ENCODE data around the gene MAMDC4. TPM values are rescaled to one million over a fixed set of nuclear protein-coding genes. Genes with fewer than 3 reads are reported as not detected.

Gene MAMDC4
- total and polyA plus RNA-seq, 2 experiments from 2014 or later = 8.5 to 12.7 TPM

GRCh38 chr9:136889858-136890257 lies 37.7 kb downstream of the MAMDC4 start:
- Histone ChIP-seq H2AFZ (no peak overlapping the region), H3K4me1 (ENCODE audit: insufficient read depth) (no peaks in the 10 kb centered on the region), H3K79me2 (peaks cover 75% of the 10 kb centered on the region), H4K20me1 (ENCODE audit: insufficient read depth, poor library complexity, severe bottlenecking) (no peaks in the 10 kb centered on the region), H3K9me2 (replicated peaks; ENCODE audit: insufficient read depth) (no peaks in the 10 kb centered on the region), H3K36me3 (replicated peaks; ENCODE audit: insufficient read depth, low read depth) (no peaks in the 10 kb centered on the region), H3K9me3 (ENCODE audit: low read depth) (no peaks in the 10 kb centered on the region), H3K27ac (no peak overlapping the region), H3K27me3 (no peaks in the 10 kb centered on the region), H3K4me3 (no peak overlapping the region), H3K4me2 (no peak overlapping the region)
- WGBS (ENCODE audit: low lambda C conversion rate, missing lambda C conversion rate) = 97% methylated on average over 25 of the region's 42 CpGs
- DNase-seq (ENCODE audit: low spot score) = no peak
- TF ChIP-seq EZH2phosphoT487 (IDR thresholded peaks at IDR 0.05; ENCODE audit: low read depth, severe bottlenecking, unreplicated experiment) = no peak

DNA sequence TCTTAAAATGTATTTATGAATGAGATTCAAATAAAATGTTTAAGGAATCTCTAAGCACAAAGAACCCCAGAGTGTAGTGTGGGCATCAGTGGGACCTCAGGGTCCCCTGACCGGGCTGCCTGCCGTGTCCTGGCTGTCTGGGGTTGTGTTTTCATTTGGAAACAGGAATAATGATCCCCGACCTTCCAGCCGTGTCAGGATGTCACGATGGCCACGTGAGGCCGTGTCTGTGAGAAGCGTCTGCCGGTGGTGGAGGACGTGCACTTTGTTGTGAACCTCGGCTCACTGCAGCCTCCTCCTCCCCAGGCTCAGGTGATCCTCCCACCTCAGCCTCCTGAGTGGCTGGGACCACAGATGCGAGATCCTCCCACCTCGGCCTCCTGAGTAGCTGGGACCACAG lies 38.5 kb downstream of the MAMDC4 start:
- DNase-seq (ENCODE audit: low spot score) = no peak
- Histone ChIP-seq H2AFZ (no peak overlapping the region), H3K9me3 (ENCODE audit: low read depth) (no peaks in the 10 kb centered on the region), H3K4me1 (ENCODE audit: insufficient read depth) (no peaks in the 10 kb centered on the region), H3K4me2 (no peak overlapping the region), H3K36me3 (replicated peaks; ENCODE audit: insufficient read depth, low read depth) (no peaks in the 10 kb centered on the region), H3K27me3 (no peaks in the 10 kb centered on the region), H3K79me2 (peaks cover 82% of the 10 kb centered on the region), H3K4me3 (no peak overlapping the region), H4K20me1 (ENCODE audit: insufficient read depth, poor library complexity, severe bottlenecking) (no peaks in the 10 kb centered on the region), H3K27ac (no peak overlapping the region), H3K9me2 (replicated peaks; ENCODE audit: insufficient read depth) (no peaks in the 10 kb centered on the region)
- TF ChIP-seq, protein P1, sequence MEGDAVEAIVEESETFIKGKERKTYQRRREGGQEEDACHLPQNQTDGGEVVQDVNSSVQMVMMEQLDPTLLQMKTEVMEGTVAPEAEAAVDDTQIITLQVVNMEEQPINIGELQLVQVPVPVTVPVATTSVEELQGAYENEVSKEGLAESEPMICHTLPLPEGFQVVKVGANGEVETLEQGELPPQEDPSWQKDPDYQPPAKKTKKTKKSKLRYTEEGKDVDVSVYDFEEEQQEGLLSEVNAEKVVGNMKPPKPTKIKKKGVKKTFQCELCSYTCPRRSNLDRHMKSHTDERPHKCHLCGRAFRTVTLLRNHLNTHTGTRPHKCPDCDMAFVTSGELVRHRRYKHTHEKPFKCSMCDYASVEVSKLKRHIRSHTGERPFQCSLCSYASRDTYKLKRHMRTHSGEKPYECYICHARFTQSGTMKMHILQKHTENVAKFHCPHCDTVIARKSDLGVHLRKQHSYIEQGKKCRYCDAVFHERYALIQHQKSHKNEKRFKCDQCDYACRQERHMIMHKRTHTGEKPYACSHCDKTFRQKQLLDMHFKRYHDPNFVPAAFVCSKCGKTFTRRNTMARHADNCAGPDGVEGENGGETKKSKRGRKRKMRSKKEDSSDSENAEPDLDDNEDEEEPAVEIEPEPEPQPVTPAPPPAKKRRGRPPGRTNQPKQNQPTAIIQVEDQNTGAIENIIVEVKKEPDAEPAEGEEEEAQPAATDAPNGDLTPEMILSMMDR (IDR thresholded peaks at IDR 0.05; ENCODE audit: poor library complexity) = no peak
- no peak for TF ChIP-seq EZH2 (IDR thresholded peaks at IDR 0.05; ENCODE audit: borderline replicate concordance)
- TF ChIP-seq EZH2phosphoT487 (IDR thresholded peaks at IDR 0.05; ENCODE audit: low read depth, severe bottlenecking, unreplicated experiment) = no peak
- 89% methylated on average over 13 of the region's 13 CpGs for WGBS (ENCODE audit: low lambda C conversion rate, missing lambda C conversion rate)

DNA sequence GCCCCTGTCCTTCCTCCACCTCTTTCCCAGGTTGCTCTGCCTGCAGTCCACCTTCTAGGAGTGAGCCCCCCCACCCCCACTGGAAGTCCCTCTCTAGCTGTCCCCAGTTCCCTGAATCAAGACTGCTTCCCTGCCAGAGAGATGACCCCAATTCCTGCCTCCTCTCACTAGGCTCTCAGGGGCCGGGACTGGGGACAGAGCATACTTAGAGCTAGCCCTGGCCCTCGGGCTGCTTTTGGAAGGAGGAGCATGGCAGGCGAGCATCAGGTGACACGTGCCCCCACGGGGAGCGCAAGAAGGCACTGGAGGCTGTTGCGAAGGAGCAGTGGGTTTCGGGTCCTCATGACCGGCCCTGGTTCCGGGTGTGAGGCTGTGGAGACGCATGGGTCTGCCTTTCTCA lies 43.9 kb downstream of the MAMDC4 start:
- no peak overlapping the region for H3K27ac ChIP-seq
- no peaks in the 10 kb centered on the region for H3K9me3 ChIP-seq (ENCODE audit: low read depth)
- TF ChIP-seq, protein P1 (IDR thresholded peaks at IDR 0.05; ENCODE audit: poor library complexity) = no peak
- TF ChIP-seq EZH2 (IDR thresholded peaks at IDR 0.05; ENCODE audit: borderline replicate concordance) = no peak
- no peak for TF ChIP-seq EZH2phosphoT487 (IDR thresholded peaks at IDR 0.05; ENCODE audit: low read depth, severe bottlenecking, unreplicated experiment)
- H3K4me3 ChIP-seq = no peak overlapping the region
- H2AFZ ChIP-seq = no peak overlapping the region
- no peaks in the 10 kb centered on the region for H3K9me2 ChIP-seq (replicated peaks; ENCODE audit: insufficient read depth)
- no peak overlapping the region for H3K4me2 ChIP-seq
- H3K36me3 ChIP-seq (replicated peaks; ENCODE audit: insufficient read depth, low read depth) = no peaks in the 10 kb centered on the region
- no peak for DNase-seq (ENCODE audit: low spot score)
- H4K20me1 ChIP-seq (ENCODE audit: insufficient read depth, poor library complexity, severe bottlenecking) = no peaks in the 10 kb centered on the region
- no peaks in the 10 kb centered on the region for H3K27me3 ChIP-seq
- 86% methylated on average over 11 of the region's 11 CpGs for WGBS (ENCODE audit: low lambda C conversion rate, missing lambda C conversion rate)
- peaks cover 48% of the 10 kb centered on the region for H3K79me2 ChIP-seq
- no peaks in the 10 kb centered on the region for H3K4me1 ChIP-seq (ENCODE audit: insufficient read depth)

DNA sequence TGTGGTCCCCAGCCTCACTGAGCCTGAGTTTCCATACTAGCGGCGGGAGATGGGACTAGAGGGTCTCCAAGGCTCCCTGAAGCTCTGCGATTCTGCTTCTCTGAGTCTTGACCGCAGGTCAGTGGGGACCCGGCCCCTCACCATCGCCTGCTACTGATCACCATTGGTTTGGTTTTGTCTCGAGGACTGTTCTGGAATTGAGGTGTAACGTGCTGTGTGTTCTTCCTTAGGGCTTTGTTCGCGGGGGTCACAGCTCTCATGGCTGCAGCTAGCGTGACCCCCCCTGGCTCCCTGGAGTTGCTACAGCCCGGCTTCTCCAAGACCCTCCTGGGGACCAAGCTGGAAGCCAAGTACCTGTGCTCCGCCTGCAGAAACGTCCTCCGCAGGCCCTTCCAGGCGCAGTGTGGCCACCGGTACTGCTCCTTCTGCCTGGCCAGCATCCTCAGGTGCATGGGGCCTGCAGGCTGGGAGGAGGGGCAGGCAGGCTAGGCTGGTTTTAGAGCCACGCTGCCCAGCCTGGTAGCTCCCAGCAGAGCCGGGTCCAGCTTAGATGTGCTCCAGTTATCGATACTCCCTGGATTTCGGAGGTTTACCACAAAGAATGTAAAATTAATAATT lies 46.4 kb downstream of the MAMDC4 start:
- H3K27me3 ChIP-seq = no peaks in the 10 kb centered on the region
- no peak for DNase-seq (ENCODE audit: low spot score)
- no peak overlapping the region for H2AFZ ChIP-seq
- H4K20me1 ChIP-seq (ENCODE audit: insufficient read depth, poor library complexity, severe bottlenecking) = no peaks in the 10 kb centered on the region
- H3K36me3 ChIP-seq (replicated peaks; ENCODE audit: insufficient read depth, low read depth) = no peaks in the 10 kb centered on the region
- TF ChIP-seq, protein P1 (IDR thresholded peaks at IDR 0.05; ENCODE audit: poor library complexity) = no peak
- TF ChIP-seq EZH2 (IDR thresholded peaks at IDR 0.05; ENCODE audit: borderline replicate concordance) (no peak), EZH2phosphoT487 (IDR thresholded peaks at IDR 0.05; ENCODE audit: low read depth, severe bottlenecking, unreplicated experiment) (no peak)
- H3K27ac ChIP-seq = no peak overlapping the region
- 99% methylated on average over 21 of the region's 21 CpGs for WGBS (ENCODE audit: low lambda C conversion rate, missing lambda C conversion rate)
- no peak overlapping the region for H3K4me3 ChIP-seq
- H3K9me3 ChIP-seq (ENCODE audit: low read depth) = no peaks in the 10 kb centered on the region
- H3K79me2 ChIP-seq = peaks cover 27% of the 10 kb centered on the region
- peaks cover 7% of the 10 kb centered on the region for H3K4me1 ChIP-seq (ENCODE audit: insufficient read depth)
- H3K9me2 ChIP-seq (replicated peaks; ENCODE audit: insufficient read depth) = no peaks in the 10 kb centered on the region
- no peak overlapping the region for H3K4me2 ChIP-seq
